Endothelial cell of umbilical vein (primary cell): ENCODE results near the gene CEP97. TPM values are rescaled to one million over a fixed set of nuclear protein-coding genes. Genes with fewer than 3 reads are reported as not detected.

Experiments
- BruUV-seq: library from RNA; stranded (reverse); fragments of 400-500 nt; replicated peaks from 2 replicates; lab custom pipeline; 2021; lab: Mats Ljungman, UMichigan
- CTCF ChIA-PET: fragments of 300-600, 350-600 bp; sonication (Branson Sonifier 250); formaldehyde crosslinking; loops from one replicate; lab custom pipeline; 2021; ENCODE audit warnings: antibody characterized with exemption, inconsistent platforms; lab: Charles Lee
- POLR2A ChIA-PET: fragments of 300-600, 350-600 bp; sonication (Branson Sonifier 250); formaldehyde crosslinking; loops from one replicate; lab custom pipeline; 2021; ENCODE audit warnings: antibody characterized with exemption, inconsistent platforms; lab: Charles Lee
- DNase-seq: peaks from one replicate; pipeline ENCODE4 v3.0.0-alpha.2; 2011; ENCODE audit warnings: low read depth, low spot score
- FAIRE-seq: peaks from 2 replicates; lab custom pipeline; 2011; peaks lifted over from hg19 to GRCh38; lab: Jason Lieb, UNC
- H2AFZ ChIP-seq: 2 replicates; pipeline ENCODE4 v1.6.0; 2012; ENCODE audit warnings: low read depth, low read length, control low read depth, inconsistent platforms
- H3K27ac ChIP-seq: 2 replicates; pipeline ENCODE4 v1.5.1; 2011; ENCODE audit warnings: low read depth, mild to moderate bottlenecking, control low read depth, low read length, moderate library complexity; ENCODE audit not compliant: insufficient read depth
- H3K27me3 ChIP-seq, 2 experiments: 2 replicates each; pipeline versions ENCODE4 v1.6.0 to v1.6.1; 2011; ENCODE audit warnings: low read length in 2 of 2, mixed read lengths in 1 of 2; ENCODE audit not compliant: control insufficient read depth in 2 of 2, insufficient read depth in 2 of 2
- H3K36me3 ChIP-seq, 2 experiments: 2 replicates in 1 of 2; 3 replicates in 1 of 2; pipeline ENCODE4 v1.5.1; 2011; ENCODE audit warnings: low read length in 2 of 2, mild to moderate bottlenecking in 1 of 2, moderate library complexity in 1 of 2; ENCODE audit not compliant: control insufficient read depth in 2 of 2, insufficient read depth in 2 of 2; ENCODE audit errors: extremely low read depth in 1 of 2
- H3K4me1 ChIP-seq: 3 replicates; pipeline ENCODE4 v1.5.1; 2011; ENCODE audit warnings: mild to moderate bottlenecking, low read length; ENCODE audit not compliant: control insufficient read depth, insufficient read depth; ENCODE audit errors: extremely low read depth
- H3K4me2 ChIP-seq: 2 replicates; pipeline ENCODE4 v1.6.1; 2011; ENCODE audit warnings: low read length, control low read depth, mixed read lengths; ENCODE audit not compliant: insufficient read depth
- H3K4me3 ChIP-seq, 3 experiments: fragments of 200-600 bp in 1 of 3; sonication (generic), shearing (Covaris generic) in 1 of 3; replicated peaks in 1 of 3; 2 replicates each; pipeline ENCODE4 v1.5.1; 2011 to 2016; ENCODE audit warnings: control low read depth in 3 of 3, low read length in 3 of 3, mild to moderate bottlenecking in 2 of 3, inconsistent platforms in 1 of 3, low read depth in 1 of 3, moderate library complexity in 1 of 3; ENCODE audit not compliant: insufficient read depth in 1 of 3
- H3K79me2 ChIP-seq: 2 replicates; pipeline ENCODE4 v1.6.0; 2012; ENCODE audit warnings: low read length, inconsistent platforms; ENCODE audit not compliant: control insufficient read depth, insufficient read depth
- H3K9ac ChIP-seq: replicated peaks from 2 replicates; pipeline ENCODE3; 2011; ENCODE audit warnings: low read length, control low read depth; ENCODE audit not compliant: insufficient read depth; ENCODE audit errors: extremely low read depth
- H3K9me1 ChIP-seq: replicated peaks from 3 replicates; pipeline ENCODE4 v1.6.0; 2011; ENCODE audit warnings: mild to moderate bottlenecking, low read length; ENCODE audit not compliant: control insufficient read depth, insufficient read depth; ENCODE audit errors: extremely low read depth
- H3K9me3 ChIP-seq: replicated peaks from 2 replicates; pipeline ENCODE4 v1.5.1; 2012; ENCODE audit warnings: low read length, inconsistent platforms; ENCODE audit not compliant: control insufficient read depth, insufficient read depth
- H4K20me1 ChIP-seq: replicated peaks from 2 replicates; pipeline ENCODE3; 2011; ENCODE audit warnings: mild to moderate bottlenecking, low read length; ENCODE audit not compliant: control insufficient read depth, insufficient read depth; ENCODE audit errors: extremely low read depth
- CTCF ChIP-seq, 2 donors: IDR thresholded peaks; 1 replicate in 1 of 2; 2 replicates in 1 of 2; pipeline ENCODE4 v1.5.1; 2011; ENCODE audit warnings: low read length in 2 of 2, mild to moderate bottlenecking in 2 of 2, moderate library complexity in 2 of 2, control low read depth in 1 of 2, inconsistent platforms in 1 of 2, low read depth in 1 of 2; ENCODE audit not compliant: insufficient read depth in 1 of 2; ENCODE audit errors: extremely low read depth in 1 of 2
- EZH2 ChIP-seq: IDR thresholded peaks from 2 replicates; pipeline ENCODE4 v1.6.1; 2012; ENCODE audit warnings: borderline replicate concordance, low read depth, mild to moderate bottlenecking, moderate library complexity, low read length, inconsistent platforms; ENCODE audit not compliant: severe bottlenecking
- FOS ChIP-seq: IDR thresholded peaks from 2 replicates; pipeline ENCODE4 v1.6.1; 2011; ENCODE audit warnings: mild to moderate bottlenecking, low read length, moderate library complexity, borderline replicate concordance; ENCODE audit not compliant: insufficient read depth
- GATA2 ChIP-seq: IDR thresholded peaks from 2 replicates; pipeline ENCODE4 v1.7.0; 2011; ENCODE audit warnings: low read depth, mild to moderate bottlenecking, moderate library complexity, mixed read lengths, low read length; ENCODE audit not compliant: insufficient read length, insufficient read depth
- JUN ChIP-seq: IDR thresholded peaks from 2 replicates; pipeline ENCODE4 v1.6.1; 2011; ENCODE audit warnings: borderline replicate concordance, low read depth; ENCODE audit not compliant: insufficient read length, insufficient read depth
- MYC ChIP-seq: IDR thresholded peaks from one replicate; pipeline ENCODE4 v1.6.1; 2011; ENCODE audit warnings: mild to moderate bottlenecking, low read depth, low read length
- POLR2A ChIP-seq: IDR thresholded peaks from 2 replicates; pipeline ENCODE4 v1.6.1; 2012; ENCODE audit warnings: low read depth, mild to moderate bottlenecking, control low read depth, low read length
- dilution Hi-C: fragments of 300-500 bp; cut with MboI; formaldehyde crosslinking; loops from one replicate; pipeline ENCODE4 v1.15.0; 2019; ENCODE audit warnings: low sequenced_read_pairs; ENCODE audit not compliant: extremely low pct_ligation_motif_present
- intact Hi-C: fragments of 100-400 bp; cut with micrococcal nuclease; formaldehyde crosslinking; loops from one replicate; pipeline ENCODE4 v1.10.0; 2022
- polyA plus RNA-seq, 4 experiments: library from polyadenylated mRNA; depleted of rRNA in 3 of 4; stranded (reverse) in 3 of 4; unstranded in 1 of 4; fragments of >200 nt; gene quantifications; 2 replicates each; pipeline versions ENCODE4 v1.2.1 to v1.2.3, GENCODE V29; 2011 to 2012; ENCODE audit warnings: missing spikeins in 1 of 4
- total RNA-seq: library from RNA; stranded (reverse); gene quantifications from 2 replicates; pipeline ENCODE4 v1.2.3, GENCODE V29; 2021

Gene CEP97
- total and polyA plus RNA-seq, 2 donors (not counting 3 experiments of a cell fraction or from before 2014, with no cell fraction given), result 1.9 to 10.3 TPM

- Histone ChIP-seq H2AFZ (no peak overlapping the region), H3K4me1 (peaks cover 3% of the 10 kb centered on the region), H3K36me3 (no peaks in the 10 kb centered on the region), H4K20me1 (no peaks in the 10 kb centered on the region), H3K4me3 (no peak overlapping the region), H3K27me3 (no peaks in the 10 kb centered on the region), H3K4me2 (no peak overlapping the region), H3K9me1 (no peaks in the 10 kb centered on the region), H3K79me2 (peaks cover 14% of the 10 kb centered on the region), H3K9ac (no peak overlapping the region), H3K9me3 (no peaks in the 10 kb centered on the region), H3K27ac (no peak overlapping the region)
- DNase-seq (no peak), FAIRE-seq (no peak)
- POLR2A ChIA-PET, result no interaction called here
- intact Hi-C loops, result no loop called here
- TF ChIP-seq MYC, result no peak
- BruUV-seq, result no TSS peak
- dilution Hi-C loops, result no loop called here
- CTCF ChIA-PET, result interaction anchor here (0.8 to 1.0 kb wide), 2 partner anchors 11 to 36 kb away, joined by 3 to 8 read pairs; no protein-coding TSS in a partner anchor
Measured at GRCh38 chr3:101791778-101792177, 67.4 kb downstream of the CEP97 start.

GRCh38 chr3:101796077-101796680 lies 71.8 kb downstream of the CEP97 start:
- dilution Hi-C loops, result no loop called here
- no TSS peak for BruUV-seq
- Histone ChIP-seq H3K4me1 (peaks cover 3% of the 10 kb centered on the region), H4K20me1 (no peaks in the 10 kb centered on the region), H3K4me3 (no peak overlapping the region), H3K4me2 (no peak overlapping the region), H3K36me3 (no peaks in the 10 kb centered on the region), H3K27ac (no peak overlapping the region), H3K27me3 (no peaks in the 10 kb centered on the region), H3K9me1 (no peaks in the 10 kb centered on the region), H3K79me2 (peaks cover 14% of the 10 kb centered on the region), H3K9ac (no peak overlapping the region), H3K9me3 (no peaks in the 10 kb centered on the region), H2AFZ (no peak overlapping the region)
- TF ChIP-seq CTCF (IDR thresholded peaks at IDR 0.05; ENCODE audit: extremely low read depth in 1 of 2, insufficient read depth in 1 of 2, low read depth in 1 of 2, low read length in 2 of 2) (no peak), POLR2A (no peak), FOS (no peak), JUN (no peak), GATA2 (no peak), MYC (no peak), EZH2 (no peak)
- DNase-seq (no peak), FAIRE-seq (no peak)
- ChIA-PET POLR2A (no interaction called here), CTCF (interaction anchor here (0.6 to 1.4 kb wide), 2 partner anchors 11 to 429 kb away, joined by 3 to 4 read pairs; no protein-coding TSS in a partner anchor)
- intact Hi-C loops, result no loop called here
